Measurements from ENCODE around the gene NIT1. TPM values are rescaled to one million over a fixed set of nuclear protein-coding genes. Genes with fewer than 3 reads are reported as not detected.

Gene NIT1
- total RNA-seq, 1 experiment from 2014 or later, result 26.8 TPM

- POLR2A ChIA-PET (ENCODE audit: unreplicated experiment), result no interaction called here
- Histone ChIP-seq H3K9me3 (ENCODE audit: insufficient read depth, low read depth) (no peaks in the 10 kb centered on the region), H3K4me3 (no peak overlapping the region), H3K36me3 (ENCODE audit: low read depth) (peaks cover 9% of the 10 kb centered on the region), H2AFZ (no peak overlapping the region), H3K27ac (no peak overlapping the region), H3K27me3 (ENCODE audit: insufficient read depth, low read depth) (no peaks in the 10 kb centered on the region), H4K20me1 (ENCODE audit: insufficient read depth) (no peaks in the 10 kb centered on the region), H3K4me2 (no peak overlapping the region), H3K9me2 (ENCODE audit: insufficient read depth) (no peaks in the 10 kb centered on the region), H3K79me2 (ENCODE audit: low read depth) (no peaks in the 10 kb centered on the region), H3F3A (ENCODE audit: insufficient read depth, low read depth) (peaks cover 26% of the 10 kb centered on the region; the same call in 1 of the 2 replicates), H3K4me1 (replicated peaks; ENCODE audit: insufficient read depth) (peaks cover 15% of the 10 kb centered on the region)
- no TSS peak for BruUV-seq (replicated peaks)
- intact Hi-C loops (cut with micrococcal nuclease; ENCODE audit: unreplicated experiment), result no loop called here
- no peak for DNase-seq
- TF ChIP-seq EZH2 (IDR thresholded peaks at IDR 0.05; ENCODE audit: low read depth), result no peak
- TF ChIP-seq CTCF (conservative IDR thresholded peaks at IDR 0.05), result no peak
- CTCF ChIA-PET, result interaction anchor here (0.6 kb wide), 1 partner anchor 72 kb away, joined by 8 read pairs; no protein-coding TSS in a partner anchor
Observed at GRCh38 chr1:161168906-161169305, 51.0 kb downstream of the NIT1 start.

Other genes starting within 250 kb of the NIT1 start
- not detected in 2 replicates for gene ITLN1, start 232.9 kb upstream of the NIT1 start, total RNA-seq (2021)
- not detected in 2 replicates for gene ITLN2, start 163.3 kb upstream of the NIT1 start, total RNA-seq (2021)
- gene F11R, start 97.0 kb upstream of the NIT1 start, total RNA-seq (2021), result 99.9 and 117 TPM in 2 replicates
- gene TSTD1, start 79.1 kb upstream of the NIT1 start, total RNA-seq (2021), result 51.4 and 70.8 TPM in 2 replicates
- 34.8 and 43.2 TPM in 2 replicates for gene USF1, start 72.1 kb upstream of the NIT1 start, total RNA-seq (2021)
- 0.46 and 0.65 TPM in 2 replicates for gene ARHGAP30, start 48.2 kb upstream of the NIT1 start, total RNA-seq (2021)
- gene NECTIN4, start 28.5 kb upstream of the NIT1 start, total RNA-seq (2021), result 8.8 and 9.0 TPM in 2 replicates
- 5.6 and 7.4 TPM in 2 replicates for gene KLHDC9, start 19.7 kb upstream of the NIT1 start, total RNA-seq (2021)
- 68.2 and 74.4 TPM in 2 replicates for gene PFDN2, start 68 bp upstream of the NIT1 start, total RNA-seq (2021)
- gene DEDD, start 14.6 kb downstream of the NIT1 start, total RNA-seq (2021), result 26.7 and 29.8 TPM in 2 replicates
- gene UFC1, start 35.9 kb downstream of the NIT1 start, total RNA-seq (2021), result 74.2 and 74.9 TPM in 2 replicates
- 32.3 and 34.8 TPM in 2 replicates for gene USP21, start 41.4 kb downstream of the NIT1 start, total RNA-seq (2021)
- gene PPOX, start 48.3 kb downstream of the NIT1 start, total RNA-seq (2021), result 23.1 and 26.4 TPM in 2 replicates
- gene B4GALT3, start 59.4 kb downstream of the NIT1 start, total RNA-seq (2021), result 35.5 and 47.8 TPM in 2 replicates
- gene ADAMTS4, start 80.9 kb downstream of the NIT1 start, total RNA-seq (2021), result 0.08 TPM in 1 of 2 replicates, not detected in the other
- gene NDUFS2, start 84.3 kb downstream of the NIT1 start, total RNA-seq (2021), result 99.5 and 107 TPM in 2 replicates
- gene FCER1G, start 97.2 kb downstream of the NIT1 start, total RNA-seq (2021), result 1.3 TPM in 1 of 2 replicates, not detected in the other
- gene APOA2, start 105.5 kb downstream of the NIT1 start, total RNA-seq (2021), result not detected in 2 replicates
- gene TOMM40L, start 108.0 kb downstream of the NIT1 start, total RNA-seq (2021), result 4.3 and 6.7 TPM in 2 replicates
- not detected in 2 replicates for gene NR1I3, start 120.1 kb downstream of the NIT1 start, total RNA-seq (2021)
- not detected in 2 replicates for gene PCP4L1, start 140.6 kb downstream of the NIT1 start, total RNA-seq (2021)
- 0.39 and 0.43 TPM in 2 replicates for gene MPZ, start 191.9 kb downstream of the NIT1 start, total RNA-seq (2021)
- 215 and 216 TPM in 2 replicates for gene SDHC, start 196.3 kb downstream of the NIT1 start, total RNA-seq (2021)
- gene CFAP126, start 249.8 kb downstream of the NIT1 start, total RNA-seq (2021), result 1.5 TPM in 1 of 2 replicates, not detected in the other

All from PC-9 (cell line).